Measurements from ENCODE around the gene GNAQ. TPM values are rescaled to one million over a fixed set of nuclear protein-coding genes. Genes with fewer than 3 reads are reported as not detected.

Gene GNAQ
- total RNA-seq, 6 experiments from 2014 or later = 41.6 to 45.8 (median 44.3) TPM

DNA sequence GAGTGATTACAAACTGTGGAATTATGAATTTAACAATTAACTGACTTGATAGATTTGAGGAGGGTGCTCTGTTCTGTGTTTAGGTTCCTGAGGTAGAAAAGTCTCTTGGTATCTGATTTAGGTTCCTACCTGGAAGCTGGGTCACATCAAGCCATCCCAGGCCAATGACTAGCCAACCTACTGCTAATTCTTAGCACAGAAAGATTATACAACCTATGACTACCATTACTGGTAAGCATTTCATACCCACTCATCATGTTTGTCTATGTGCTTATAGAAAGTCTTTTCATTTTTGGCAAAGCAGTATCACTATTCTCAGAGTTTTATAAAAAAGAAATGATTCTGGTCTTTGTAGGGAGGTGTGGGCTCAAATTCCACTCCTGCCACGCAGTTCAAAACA lies 49.7 kb downstream of the GNAQ start:
- Mint-ChIP-seq H3K4me3 (peak overlapping the region; percentile 73; the same call in 1 of the 2 replicates), H3K9me3 (no peaks in the 10 kb centered on the region), H3K36me3 (ENCODE audit: low read depth) (no peaks in the 10 kb centered on the region; the same call in 1 of the 2 replicates), H3K4me1 (ENCODE audit: low read depth) (peaks cover 57% of the 10 kb centered on the region), H3K27ac (peak overlapping the region; percentile 56), H3K27me3 (ENCODE audit: insufficient read depth) (no peaks in the 10 kb centered on the region; the same call in 1 of the 2 replicates)
- TF ChIP-seq, protein P1, sequence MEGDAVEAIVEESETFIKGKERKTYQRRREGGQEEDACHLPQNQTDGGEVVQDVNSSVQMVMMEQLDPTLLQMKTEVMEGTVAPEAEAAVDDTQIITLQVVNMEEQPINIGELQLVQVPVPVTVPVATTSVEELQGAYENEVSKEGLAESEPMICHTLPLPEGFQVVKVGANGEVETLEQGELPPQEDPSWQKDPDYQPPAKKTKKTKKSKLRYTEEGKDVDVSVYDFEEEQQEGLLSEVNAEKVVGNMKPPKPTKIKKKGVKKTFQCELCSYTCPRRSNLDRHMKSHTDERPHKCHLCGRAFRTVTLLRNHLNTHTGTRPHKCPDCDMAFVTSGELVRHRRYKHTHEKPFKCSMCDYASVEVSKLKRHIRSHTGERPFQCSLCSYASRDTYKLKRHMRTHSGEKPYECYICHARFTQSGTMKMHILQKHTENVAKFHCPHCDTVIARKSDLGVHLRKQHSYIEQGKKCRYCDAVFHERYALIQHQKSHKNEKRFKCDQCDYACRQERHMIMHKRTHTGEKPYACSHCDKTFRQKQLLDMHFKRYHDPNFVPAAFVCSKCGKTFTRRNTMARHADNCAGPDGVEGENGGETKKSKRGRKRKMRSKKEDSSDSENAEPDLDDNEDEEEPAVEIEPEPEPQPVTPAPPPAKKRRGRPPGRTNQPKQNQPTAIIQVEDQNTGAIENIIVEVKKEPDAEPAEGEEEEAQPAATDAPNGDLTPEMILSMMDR (IDR thresholded peaks at IDR 0.05) = no peak
- DNase-seq = no peak

DNA sequence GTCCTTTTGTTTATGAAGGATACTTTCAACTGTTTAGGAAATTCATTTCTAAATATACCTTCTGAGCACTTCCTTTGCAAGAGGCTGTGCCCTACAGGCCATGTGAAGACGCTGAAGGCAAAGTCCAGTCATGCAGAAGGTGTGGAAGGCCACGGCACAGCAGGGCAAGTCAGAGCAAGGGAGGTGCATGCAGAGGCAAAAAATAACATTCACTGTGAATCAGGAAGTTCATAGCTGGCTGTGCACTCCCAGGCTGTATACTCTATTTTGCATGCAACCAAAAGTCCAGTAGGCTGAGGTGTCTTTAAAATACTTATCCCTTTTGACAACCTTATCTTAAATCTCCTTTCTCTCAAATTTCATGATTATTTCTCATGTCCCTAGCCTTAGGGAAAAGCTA lies 50.3 kb downstream of the GNAQ start:
- Mint-ChIP-seq H3K27ac (peak overlapping the region; percentile 56), H3K27me3 (ENCODE audit: insufficient read depth) (no peaks in the 10 kb centered on the region; the same call in 1 of the 2 replicates), H3K9me3 (no peaks in the 10 kb centered on the region), H3K4me1 (ENCODE audit: low read depth) (peaks cover 58% of the 10 kb centered on the region), H3K4me3 (peak overlapping the region; percentile 73), H3K36me3 (ENCODE audit: low read depth) (no peaks in the 10 kb centered on the region; the same call in 1 of the 2 replicates)
- TF ChIP-seq, protein P1 (IDR thresholded peaks at IDR 0.05) = 0 out of 2 replicates have a peak, but pooled peaks have one; percentile 14
- DNase-seq = peak; percentile 72

DNA sequence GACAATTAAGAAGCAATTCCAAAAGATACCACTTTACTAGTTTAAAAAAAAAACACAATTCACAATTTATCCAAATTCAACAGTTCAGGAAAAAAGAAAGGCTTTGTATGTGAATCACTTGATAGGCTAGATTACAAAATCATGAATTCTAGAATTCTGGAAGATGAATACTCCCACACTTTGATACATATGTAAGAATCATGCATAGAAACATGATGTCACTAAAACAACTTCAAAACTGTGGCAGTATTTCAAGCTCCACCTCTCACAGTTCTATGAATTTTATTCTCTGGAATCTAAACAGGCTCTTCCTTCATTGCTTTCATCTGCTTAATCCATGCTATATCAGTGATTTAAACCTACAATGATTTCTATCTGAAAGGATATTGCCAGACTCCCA lies 51.0 kb downstream of the GNAQ start:
- peak overlapping the region; percentile 73; the same call in 1 of the 2 replicates for H3K4me3 Mint-ChIP-seq
- H3K36me3 Mint-ChIP-seq (ENCODE audit: low read depth) = no peaks in the 10 kb centered on the region; the same call in 1 of the 2 replicates
- TF ChIP-seq, protein P1 (IDR thresholded peaks at IDR 0.05) = no peak
- peaks cover under 1% of the 10 kb centered on the region for H3K27me3 Mint-ChIP-seq (ENCODE audit: insufficient read depth)
- peak overlapping the region; percentile 56 for H3K27ac Mint-ChIP-seq
- DNase-seq = peak; percentile 15
- no peaks in the 10 kb centered on the region for H3K9me3 Mint-ChIP-seq
- H3K4me1 Mint-ChIP-seq (ENCODE audit: low read depth) = peaks cover 58% of the 10 kb centered on the region

DNA sequence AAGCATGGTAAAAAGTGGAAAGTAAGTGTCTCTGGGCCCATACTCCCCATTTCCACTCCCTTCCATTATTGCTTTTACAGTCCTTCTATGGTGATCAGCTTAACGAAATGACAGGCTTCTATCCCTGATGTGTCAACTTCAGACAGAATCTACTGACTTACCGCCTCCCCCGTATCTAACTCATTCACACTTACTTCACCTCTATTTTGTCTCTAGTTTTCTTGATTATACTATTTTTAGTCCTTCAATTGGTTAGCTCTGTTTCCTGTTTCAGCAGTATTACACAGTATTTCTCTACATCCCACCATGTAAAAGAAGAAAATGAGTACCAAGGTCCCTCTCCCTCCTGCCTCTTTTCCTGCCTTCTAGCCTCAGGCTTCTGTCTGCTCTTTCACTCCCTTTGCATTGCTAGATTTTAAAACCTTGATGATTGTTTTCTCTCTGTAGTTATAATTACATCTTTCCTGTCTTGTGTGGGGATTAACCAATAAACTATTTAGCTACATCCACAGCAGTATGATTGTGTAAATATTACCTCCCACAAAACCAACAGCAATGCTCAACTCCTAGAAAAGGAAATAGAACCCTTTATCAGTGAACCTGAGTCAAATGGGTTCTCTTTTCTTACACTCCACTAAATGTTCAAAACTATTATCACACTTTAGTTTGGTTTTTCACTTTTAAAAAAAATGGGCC lies 53.4 kb downstream of the GNAQ start:
- peaks cover 52% of the 10 kb centered on the region for H3K4me1 Mint-ChIP-seq (ENCODE audit: low read depth)
- no peaks in the 10 kb centered on the region; the same call in 1 of the 2 replicates for H3K36me3 Mint-ChIP-seq (ENCODE audit: low read depth)
- DNase-seq = no peak
- H3K27ac Mint-ChIP-seq = peak overlapping the region; percentile 69
- TF ChIP-seq, protein P1 (IDR thresholded peaks at IDR 0.05) = no peak
- peak overlapping the region; percentile 33; the same call in 1 of the 2 replicates for H3K4me3 Mint-ChIP-seq
- peaks cover 2% of the 10 kb centered on the region for H3K27me3 Mint-ChIP-seq (ENCODE audit: insufficient read depth)
- H3K9me3 Mint-ChIP-seq = no peaks in the 10 kb centered on the region

DNA sequence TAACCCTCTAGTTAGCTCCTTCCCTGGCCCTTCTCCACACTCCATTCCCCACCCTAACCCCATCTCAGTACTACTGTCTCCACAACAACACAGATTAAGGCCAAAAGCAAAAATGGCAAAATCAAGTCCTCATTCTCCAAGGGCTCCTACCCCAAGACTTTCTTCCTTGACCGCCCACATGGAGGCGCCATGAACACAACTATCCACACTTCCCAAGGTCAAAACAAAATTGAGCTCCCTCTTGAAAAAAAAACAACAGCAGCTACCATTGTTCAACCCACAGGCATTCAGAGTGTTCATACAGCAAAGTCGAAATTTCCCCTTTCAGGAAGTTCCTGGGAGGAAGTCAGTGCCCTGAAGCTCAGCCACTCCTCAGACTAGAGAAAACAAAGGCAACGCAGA lies 54.4 kb downstream of the GNAQ start:
- Mint-ChIP-seq H3K27me3 (ENCODE audit: insufficient read depth) (peaks cover 2% of the 10 kb centered on the region), H3K4me3 (no peak overlapping the region; the same call in 1 of the 2 replicates), H3K27ac (peak overlapping the region; percentile 49), H3K4me1 (ENCODE audit: low read depth) (peaks cover 49% of the 10 kb centered on the region), H3K36me3 (ENCODE audit: low read depth) (no peaks in the 10 kb centered on the region; the same call in 1 of the 2 replicates), H3K9me3 (no peaks in the 10 kb centered on the region)
- peak; percentile 69 for DNase-seq
- TF ChIP-seq, protein P1 (IDR thresholded peaks at IDR 0.05) = peak; percentile 81

Data from HFFc6 (cell line).